GM12878 (cell line): ENCODE data around the gene TACC3.

Experiments used
- CHD4 ChIP-seq: fragments of 200-600 bp; sonication (generic); IDR thresholded peaks from 2 replicates; pipeline ENCODE4 v1.6.1; 2016; ENCODE audit warnings: mild to moderate bottlenecking
- EP300 ChIP-seq, 2 experiments: fragments of 150-350 bp in 1 of 2; IDR thresholded peaks; 2 replicates each; pipeline ENCODE4 v1.6.1; 2011 to 2012; ENCODE audit warnings: low read depth in 2 of 2, low read length in 2 of 2, borderline replicate concordance in 1 of 2, improper control_type of control experiment in 1 of 2, inconsistent platforms in 1 of 2; ENCODE audit not compliant: control insufficient read depth in 1 of 2
- EZH2 ChIP-seq: IDR thresholded peaks from 2 replicates; pipeline ENCODE4 v1.6.1; 2012; ENCODE audit warnings: low read depth, mild to moderate bottlenecking, control low read depth, inconsistent platforms, low read length, borderline replicate concordance; ENCODE audit not compliant: control insufficient read depth
- KDM1A ChIP-seq: fragments of 200-600 bp; sonication (generic); IDR thresholded peaks from 2 replicates; pipeline ENCODE4 v1.6.1; 2016; ENCODE audit warnings: borderline replicate concordance
- POLR2A ChIP-seq: IDR thresholded peaks from 2 replicates; pipeline ENCODE4 v1.6.1; 2011; ENCODE audit warnings: low read depth, mild to moderate bottlenecking, low read length
- POLR2AphosphoS5 ChIP-seq: IDR thresholded peaks from 2 replicates; pipeline ENCODE4 v1.6.1; 2011; ENCODE audit warnings: mild to moderate bottlenecking, low read length, inconsistent platforms
- YBX1 ChIP-seq: fragments of 450-650 bp; IDR thresholded peaks from 2 replicates; pipeline ENCODE4 v1.6.1; 2016; ENCODE audit warnings: antibody characterized with exemption
- TF ChIP-seq, protein P1 (sequence below), 3 experiments: IDR thresholded peaks in 2 of 3; conservative IDR thresholded peaks in 1 of 3; 2 replicates each; pipeline ENCODE4 v1.5.1; 2011; ENCODE audit warnings: low read depth in 3 of 3, low read length in 3 of 3, mild to moderate bottlenecking in 3 of 3, control low read depth in 2 of 3, moderate library complexity in 2 of 3, inconsistent platforms in 1 of 3, mixed read lengths in 1 of 3; ENCODE audit not compliant: control insufficient read depth in 2 of 3, insufficient read depth in 1 of 3; ENCODE audit errors: extremely low read depth in 1 of 3

- 0 out of 2 replicates have a peak, but pooled peaks have one; percentile 17 for TF ChIP-seq POLR2AphosphoS5
- TF ChIP-seq EP300 (IDR thresholded peaks at IDR 0.05; ENCODE audit: borderline replicate concordance in 1 of 2, control insufficient read depth in 1 of 2, low read depth in 2 of 2, low read length in 2 of 2): no peak
- TF ChIP-seq POLR2A: no peak
- TF ChIP-seq EZH2: no peak
- TF ChIP-seq, protein P1, sequence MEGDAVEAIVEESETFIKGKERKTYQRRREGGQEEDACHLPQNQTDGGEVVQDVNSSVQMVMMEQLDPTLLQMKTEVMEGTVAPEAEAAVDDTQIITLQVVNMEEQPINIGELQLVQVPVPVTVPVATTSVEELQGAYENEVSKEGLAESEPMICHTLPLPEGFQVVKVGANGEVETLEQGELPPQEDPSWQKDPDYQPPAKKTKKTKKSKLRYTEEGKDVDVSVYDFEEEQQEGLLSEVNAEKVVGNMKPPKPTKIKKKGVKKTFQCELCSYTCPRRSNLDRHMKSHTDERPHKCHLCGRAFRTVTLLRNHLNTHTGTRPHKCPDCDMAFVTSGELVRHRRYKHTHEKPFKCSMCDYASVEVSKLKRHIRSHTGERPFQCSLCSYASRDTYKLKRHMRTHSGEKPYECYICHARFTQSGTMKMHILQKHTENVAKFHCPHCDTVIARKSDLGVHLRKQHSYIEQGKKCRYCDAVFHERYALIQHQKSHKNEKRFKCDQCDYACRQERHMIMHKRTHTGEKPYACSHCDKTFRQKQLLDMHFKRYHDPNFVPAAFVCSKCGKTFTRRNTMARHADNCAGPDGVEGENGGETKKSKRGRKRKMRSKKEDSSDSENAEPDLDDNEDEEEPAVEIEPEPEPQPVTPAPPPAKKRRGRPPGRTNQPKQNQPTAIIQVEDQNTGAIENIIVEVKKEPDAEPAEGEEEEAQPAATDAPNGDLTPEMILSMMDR (IDR thresholded peaks at IDR 0.05 in 2 of 3, conservative IDR thresholded peaks at IDR 0.05 in 1 of 3; ENCODE audit: control insufficient read depth in 2 of 3, extremely low read depth in 1 of 3, insufficient read depth in 1 of 3, low read depth in 3 of 3, low read length in 3 of 3): no peak
- no peak for TF ChIP-seq YBX1
- TF ChIP-seq KDM1A: no peak
- TF ChIP-seq CHD4: no peak
Observed at GRCh38 chr4:1713003-1713851, 8.1 kb upstream of the TACC3 start.
